ENCODE data around the gene OR1S1. TPM values are rescaled to one million over a fixed set of nuclear protein-coding genes. Genes with fewer than 3 reads are reported as not detected.

OR1S1 gene
- total RNA-seq, 2 experiments from 2014 or later, result not detected

DNA sequence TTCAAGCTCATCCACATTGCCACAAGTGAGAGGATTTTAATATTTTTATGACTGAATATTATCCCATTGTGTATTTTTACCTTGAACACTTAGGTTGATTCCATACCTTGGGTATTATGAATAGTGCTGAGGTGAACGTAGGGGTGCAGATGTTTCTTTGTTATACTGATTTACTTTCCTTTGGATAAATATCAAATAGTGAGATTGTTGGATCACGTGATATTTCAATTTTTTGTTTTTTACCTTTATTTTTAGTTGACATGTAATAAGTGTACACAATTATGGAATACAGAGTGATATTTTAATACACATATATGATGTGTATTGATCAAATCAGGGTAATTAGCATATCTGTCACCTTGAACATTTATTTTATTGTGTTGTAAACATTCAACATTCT, 47.5 kb downstream of the OR1S1 start:
- Mint-ChIP-seq H3K4me1 (ENCODE audit: low read depth) (no peaks in the 10 kb centered on the region), H3K27me3 (peaks cover 16% of the 10 kb centered on the region), H3K27ac (no peak overlapping the region), H3K36me3 (ENCODE audit: low read depth) (no peaks in the 10 kb centered on the region), H3K4me3 (no peak overlapping the region), H3K9me3 (peaks cover under 1% of the 10 kb centered on the region)
- H3K36me3 ChIP-seq (ENCODE audit: insufficient read depth, low read length), result no peaks in the 10 kb centered on the region
- H3K9me3 ChIP-seq (ENCODE audit: control insufficient read depth in 1 of 2, insufficient read depth in 1 of 2, low read length in 2 of 2), result peaks cover 0 to 5% of the 10 kb centered on the region in 2 experiments
- TF ChIP-seq, protein P1, sequence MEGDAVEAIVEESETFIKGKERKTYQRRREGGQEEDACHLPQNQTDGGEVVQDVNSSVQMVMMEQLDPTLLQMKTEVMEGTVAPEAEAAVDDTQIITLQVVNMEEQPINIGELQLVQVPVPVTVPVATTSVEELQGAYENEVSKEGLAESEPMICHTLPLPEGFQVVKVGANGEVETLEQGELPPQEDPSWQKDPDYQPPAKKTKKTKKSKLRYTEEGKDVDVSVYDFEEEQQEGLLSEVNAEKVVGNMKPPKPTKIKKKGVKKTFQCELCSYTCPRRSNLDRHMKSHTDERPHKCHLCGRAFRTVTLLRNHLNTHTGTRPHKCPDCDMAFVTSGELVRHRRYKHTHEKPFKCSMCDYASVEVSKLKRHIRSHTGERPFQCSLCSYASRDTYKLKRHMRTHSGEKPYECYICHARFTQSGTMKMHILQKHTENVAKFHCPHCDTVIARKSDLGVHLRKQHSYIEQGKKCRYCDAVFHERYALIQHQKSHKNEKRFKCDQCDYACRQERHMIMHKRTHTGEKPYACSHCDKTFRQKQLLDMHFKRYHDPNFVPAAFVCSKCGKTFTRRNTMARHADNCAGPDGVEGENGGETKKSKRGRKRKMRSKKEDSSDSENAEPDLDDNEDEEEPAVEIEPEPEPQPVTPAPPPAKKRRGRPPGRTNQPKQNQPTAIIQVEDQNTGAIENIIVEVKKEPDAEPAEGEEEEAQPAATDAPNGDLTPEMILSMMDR (IDR thresholded peaks at IDR 0.05), result no peak
- no peak overlapping the region for H3K27ac ChIP-seq (ENCODE audit: low read depth in 1 of 2, low read length in 2 of 2)
- H3K4me1 ChIP-seq (ENCODE audit: insufficient read depth, low read length), result no peaks in the 10 kb centered on the region
- H3K27me3 ChIP-seq (ENCODE audit: control insufficient read depth in 1 of 2, insufficient read depth in 2 of 2, low read length in 2 of 2), result no peaks in the 10 kb centered on the region
- ChIA-PET POLR2A (no interaction called here), CTCF (no interaction called here)
- no peak for ATAC-seq (ENCODE audit: poor library complexity)
- no peak overlapping the region for H3K4me3 ChIP-seq (ENCODE audit: low read length)
- DNase-seq, result no peak
- intact Hi-C loops (cut with DNase I, micrococcal nuclease), result no loop called here

Other genes starting within 250 kb of the OR1S1 start
- not detected for gene OR9Q1, start 188.8 kb upstream of the OR1S1 start, total RNA-seq
- gene OR6Q1, start 181.8 kb upstream of the OR1S1 start, total RNA-seq, result not detected
- gene OR9I1, start 87.2 kb upstream of the OR1S1 start, total RNA-seq, result not detected
- not detected for gene OR9Q2, start 23.6 kb upstream of the OR1S1 start, total RNA-seq
- not detected for gene OR1S2, start 8.6 kb upstream of the OR1S1 start, total RNA-seq
- gene OR10Q1, start 16.2 kb downstream of the OR1S1 start, total RNA-seq, result not detected
- not detected for gene OR10W1, start 55.5 kb downstream of the OR1S1 start, total RNA-seq
- not detected for gene OR5B17, start 146.3 kb downstream of the OR1S1 start, total RNA-seq
- gene OR5B3, start 194.2 kb downstream of the OR1S1 start, total RNA-seq, result not detected
- not detected for gene OR5B2, start 215.4 kb downstream of the OR1S1 start, total RNA-seq
- not detected for gene OR5B12, start 229.5 kb downstream of the OR1S1 start, total RNA-seq